IMR-90 (cell line): Measurements from ENCODE around the gene RAB8A. TPM values are rescaled to one million over a fixed set of nuclear protein-coding genes. Genes with fewer than 3 reads are reported as not detected.
A peak's percentile ranks its signal among the peaks of the same experiment; 100 is the strongest.

Source experiments
- ATAC-seq: fragments of 200-7000 bp; cut with Tn5 transposase; 2 replicates; pipeline ENCODE4 v1.9.1; 2020; ENCODE audit warnings: low read depth, mild to moderate bottlenecking, moderate library complexity
- BruUV-seq: library from RNA; stranded (reverse); fragments of 400-500 nt; replicated peaks from 2 replicates; lab custom pipeline; 2021; lab: Mats Ljungman, UMichigan
- CTCF ChIA-PET: fragments of 300-600 bp; formaldehyde crosslinking; extraction: SDS; loops from one replicate; lab custom pipeline; 2021; ENCODE audit warnings: antibody characterized with exemption; lab: Yijun Ruan, JAX
- POLR2A ChIA-PET: fragments of 300-600 bp; sonication (Branson Sonifier 250); formaldehyde crosslinking; loops from one replicate; lab custom pipeline; 2022; ENCODE audit warnings: antibody characterized with exemption; ENCODE audit not compliant: unreplicated experiment; lab: Charles Lee
- DNase-seq: peaks from one replicate; pipeline ENCODE4 v3.0.0; 2013
- H2AFZ ChIP-seq: replicated peaks from 2 replicates; pipeline ENCODE3; 2013; ENCODE audit warnings: low read length, mild to moderate bottlenecking; ENCODE audit not compliant: poor library complexity
- H2AK5ac ChIP-seq: 2 replicates; pipeline ENCODE4 v1.6.1; 2013; ENCODE audit warnings: low read depth, low read length, inconsistent platforms
- H2AK9ac ChIP-seq: replicated peaks from 2 replicates; pipeline ENCODE3; 2013; ENCODE audit warnings: mild to moderate bottlenecking, low read depth, low read length, moderate library complexity; ENCODE audit not compliant: poor library complexity
- H2BK120ac ChIP-seq: 2 replicates; pipeline ENCODE4 v1.6.1; 2013; ENCODE audit warnings: low read depth, low read length, inconsistent platforms
- H2BK15ac ChIP-seq: 3 replicates; pipeline ENCODE4 v1.6.1; 2013; ENCODE audit warnings: low read depth, low read length, inconsistent platforms
- H2BK20ac ChIP-seq: 2 replicates; pipeline ENCODE4 v1.6.1; 2013; ENCODE audit warnings: low read depth, mild to moderate bottlenecking, inconsistent platforms, low read length, moderate library complexity
- H2BK5ac ChIP-seq: 2 replicates; pipeline ENCODE4 v1.6.1; 2013; ENCODE audit warnings: mild to moderate bottlenecking, low read depth, low read length, inconsistent platforms; ENCODE audit not compliant: poor library complexity, severe bottlenecking
- H3K14ac ChIP-seq: replicated peaks from 2 replicates; pipeline ENCODE4 v1.6.1; 2013; ENCODE audit warnings: low read depth, low read length, inconsistent platforms
- H3K18ac ChIP-seq: 2 replicates; pipeline ENCODE4 v1.6.1; 2013; ENCODE audit warnings: low read depth, low read length, control low read depth
- H3K23ac ChIP-seq: 2 replicates; pipeline ENCODE4 v1.6.1; 2013; ENCODE audit warnings: low read depth, low read length, inconsistent platforms
- H3K27ac ChIP-seq: 2 replicates; pipeline ENCODE4 v1.5.1; 2013; ENCODE audit warnings: mild to moderate bottlenecking, control low read depth, low read length; ENCODE audit not compliant: insufficient read depth
- H3K27me3 ChIP-seq: 2 replicates; pipeline ENCODE4 v1.6.1; 2013; ENCODE audit warnings: low read length; ENCODE audit not compliant: control insufficient read depth, insufficient read depth
- H3K36me3 ChIP-seq: 2 replicates; pipeline ENCODE4 v1.6.1; 2013; ENCODE audit warnings: low read length, mixed read lengths; ENCODE audit not compliant: control insufficient read depth, insufficient read depth
- H3K4ac ChIP-seq: 2 replicates; pipeline ENCODE4 v1.6.1; 2013; ENCODE audit warnings: low read depth, low read length, inconsistent platforms
- H3K4me1 ChIP-seq: 2 replicates; pipeline ENCODE4 v1.6.1; 2013; ENCODE audit warnings: low read length, mixed read lengths; ENCODE audit not compliant: control insufficient read depth, insufficient read depth
- H3K4me2 ChIP-seq: 2 replicates; pipeline ENCODE4 v1.6.1; 2013; ENCODE audit warnings: low read depth, mild to moderate bottlenecking, control low read depth, low read length, moderate library complexity
- H3K4me3 ChIP-seq: 2 replicates; pipeline ENCODE4 v1.5.1; 2013; ENCODE audit warnings: low read depth, mild to moderate bottlenecking, control low read depth, low read length, moderate library complexity; ENCODE audit not compliant: insufficient read depth
- H3K56ac ChIP-seq: 2 replicates; pipeline ENCODE4 v1.6.1; 2013; ENCODE audit warnings: low read length, inconsistent platforms; ENCODE audit not compliant: insufficient read depth; ENCODE audit errors: extremely low read depth
- H3K79me1 ChIP-seq, 2 experiments: 2 replicates each; pipeline ENCODE4 v1.6.1; 2013; ENCODE audit warnings: low read length in 2 of 2, inconsistent platforms in 1 of 2, low read depth in 1 of 2
- H3K9ac ChIP-seq: 2 replicates; pipeline ENCODE4 v1.6.1; 2013; ENCODE audit warnings: low read depth, low read length, control low read depth
- H3K9me1 ChIP-seq: 2 replicates; pipeline ENCODE4 v1.6.1; 2013; ENCODE audit warnings: low read length, inconsistent platforms; ENCODE audit not compliant: insufficient read depth
- H3K9me3 ChIP-seq: 2 replicates; pipeline ENCODE4 v1.6.1; 2013; ENCODE audit warnings: low read length; ENCODE audit not compliant: control insufficient read depth, insufficient read depth
- H4K20me1 ChIP-seq: 2 replicates; pipeline ENCODE4 v1.6.1; 2013; ENCODE audit warnings: low read length, inconsistent platforms; ENCODE audit not compliant: insufficient read depth
- H4K5ac ChIP-seq: 2 replicates; pipeline ENCODE4 v1.6.1; 2013; ENCODE audit warnings: mild to moderate bottlenecking, low read depth, low read length, control low read depth
- H4K8ac ChIP-seq, 2 experiments: 2 replicates each; pipeline ENCODE4 v1.6.1; 2013; ENCODE audit warnings: low read depth in 2 of 2, low read length in 2 of 2, control low read depth in 1 of 2, inconsistent platforms in 1 of 2
- H4K91ac ChIP-seq: 2 replicates; pipeline ENCODE4 v1.6.1; 2013; ENCODE audit warnings: low read depth, low read length, inconsistent platforms; ENCODE audit not compliant: insufficient read depth
- BHLHE40 ChIP-seq: fragments of 150-350 bp; IDR thresholded peaks from 2 replicates; pipeline ENCODE4 v1.6.1; 2016; ENCODE audit warnings: mild to moderate bottlenecking, low read depth, low read length
- CEBPB ChIP-seq: IDR thresholded peaks from 2 replicates; pipeline ENCODE4 v1.6.1; 2012; ENCODE audit warnings: low read depth, low read length, improper control_type of control experiment
- FOS ChIP-seq: fragments of 150-350 bp; IDR thresholded peaks from 2 replicates; pipeline ENCODE4 v1.6.1; 2016; ENCODE audit warnings: low read depth, low read length
- USF2 ChIP-seq: fragments of 150-350 bp; IDR thresholded peaks from 2 replicates; pipeline ENCODE4 v1.6.1; 2017; ENCODE audit warnings: mild to moderate bottlenecking, antibody characterized with exemption, low read length, low read depth
- WGBS, 2 experiments: methylation state at CpG; one replicate each; pipeline versions ENCODE4 v1.1.5 to v1.1.7; 2013; ENCODE audit warnings: missing lambda C conversion rate in 2 of 2; ENCODE audit not compliant: insufficient read length in 1 of 2; ENCODE audit errors: extremely low coverage in 2 of 2; 5-methylcytosine and 5-hydroxymethylcytosine counted together
- dilution Hi-C: fragments of 300-500 bp; cut with HindIII; formaldehyde crosslinking; loops from one replicate; pipeline ENCODE4 v1.14.3; 2018; ENCODE audit warnings: low sequenced_read_pairs; ENCODE audit not compliant: unreplicated experiment
- in situ Hi-C: fragments of 300-500 bp; cut with MboI; formaldehyde crosslinking; loops from 3 replicates; pipeline ENCODE4 v1.14.3; 2019; ENCODE audit warnings: low sequenced_read_pairs, inconsistent platforms, mixed read lengths
- intact Hi-C: fragments of 100-400 bp; cut with micrococcal nuclease; formaldehyde crosslinking; loops from 2 replicates; pipeline ENCODE4 v1.10.0; 2022
- polyA plus RNA-seq, 3 experiments: library from polyadenylated mRNA; depleted of rRNA; stranded (reverse); fragments of >200 nt; gene quantifications; 2 replicates each; pipeline ENCODE4 v1.2.3, GENCODE V29; 2012; ENCODE audit warnings: low replicate concordance in 1 of 3
- total RNA-seq: library from RNA; depleted of rRNA; stranded (reverse); fragments of >200 nt; gene quantifications from 2 replicates; pipeline ENCODE4 v1.2.3, GENCODE V29; 2012

RAB8A gene
- total and polyA plus RNA-seq, 2 of the 4 experiments (the other 2 are of a cell fraction): 64.5 to 135 TPM

- CTCF ChIA-PET: no interaction called here
- H3K27ac ChIP-seq: 0 out of 2 replicates have a peak overlapping the region, but pooled peaks have one; percentile 10
These were observed 38.2 kb upstream of the RAB8A start for GRCh38 chr19:16073481-16073880.

More at GRCh38 chr19:16073481-16073880, 38.2 kb upstream of the RAB8A start:
- Histone ChIP-seq H3K27me3 (no peaks in the 10 kb centered on the region), H3K4ac (no peak overlapping the region), H3K18ac (no peak overlapping the region), H4K91ac (no peak overlapping the region), H3K56ac (no peak overlapping the region), H4K20me1 (peaks cover 16% of the 10 kb centered on the region; the same call in 1 of the 2 replicates), H2BK20ac (no peak overlapping the region), H3K14ac (no peak overlapping the region), H3K79me1 (peaks cover 25 to 67% of the 10 kb centered on the region in 2 experiments), H3K4me3 (no peak overlapping the region), H3K4me2 (no peak overlapping the region), H4K8ac (no peak overlapping the region), H4K5ac (no peak overlapping the region), H3K4me1 (peaks cover 9% of the 10 kb centered on the region), H2AK5ac (peak overlapping the region; percentile 56; the same call in 1 of the 2 replicates), H2BK15ac (no peak overlapping the region), H2AFZ (no peak overlapping the region), H3K23ac (no peak overlapping the region), H2BK120ac (no peak overlapping the region), H3K9me3 (no peaks in the 10 kb centered on the region), H2BK5ac (no peak overlapping the region), H3K36me3 (peaks cover 14% of the 10 kb centered on the region), H3K9ac (no peak overlapping the region), H2AK9ac (no peak overlapping the region), H3K9me1 (peaks cover 20% of the 10 kb centered on the region)
- intact Hi-C loops (no loop called here), in situ Hi-C loops (no loop called here), dilution Hi-C loops (no loop called here)
- POLR2A ChIA-PET: interaction anchor here (0.5 kb wide), 1 partner anchor 1504 kb away, joined by 3 read pairs; no protein-coding TSS in a partner anchor
- WGBS, 2 experiments: no CpG with 5 or more reads among the region's 7 CpGs
- ATAC-seq (no peak), DNase-seq (no peak)
- no TSS peak for BruUV-seq
- TF ChIP-seq FOS (no peak), USF2 (no peak), CEBPB (no peak), BHLHE40 (no peak)
